Measurements from ENCODE around the gene ZNF830. TPM values are rescaled to one million over a fixed set of nuclear protein-coding genes. Genes with fewer than 3 reads are reported as not detected.

Gene ZNF830
- total and polyA plus RNA-seq, 10 of the 15 experiments (the other 5 are each of a cell fraction or from before 2014, with no cell fraction given), result 9.7 to 18.5 (median 15.1) TPM

DNA sequence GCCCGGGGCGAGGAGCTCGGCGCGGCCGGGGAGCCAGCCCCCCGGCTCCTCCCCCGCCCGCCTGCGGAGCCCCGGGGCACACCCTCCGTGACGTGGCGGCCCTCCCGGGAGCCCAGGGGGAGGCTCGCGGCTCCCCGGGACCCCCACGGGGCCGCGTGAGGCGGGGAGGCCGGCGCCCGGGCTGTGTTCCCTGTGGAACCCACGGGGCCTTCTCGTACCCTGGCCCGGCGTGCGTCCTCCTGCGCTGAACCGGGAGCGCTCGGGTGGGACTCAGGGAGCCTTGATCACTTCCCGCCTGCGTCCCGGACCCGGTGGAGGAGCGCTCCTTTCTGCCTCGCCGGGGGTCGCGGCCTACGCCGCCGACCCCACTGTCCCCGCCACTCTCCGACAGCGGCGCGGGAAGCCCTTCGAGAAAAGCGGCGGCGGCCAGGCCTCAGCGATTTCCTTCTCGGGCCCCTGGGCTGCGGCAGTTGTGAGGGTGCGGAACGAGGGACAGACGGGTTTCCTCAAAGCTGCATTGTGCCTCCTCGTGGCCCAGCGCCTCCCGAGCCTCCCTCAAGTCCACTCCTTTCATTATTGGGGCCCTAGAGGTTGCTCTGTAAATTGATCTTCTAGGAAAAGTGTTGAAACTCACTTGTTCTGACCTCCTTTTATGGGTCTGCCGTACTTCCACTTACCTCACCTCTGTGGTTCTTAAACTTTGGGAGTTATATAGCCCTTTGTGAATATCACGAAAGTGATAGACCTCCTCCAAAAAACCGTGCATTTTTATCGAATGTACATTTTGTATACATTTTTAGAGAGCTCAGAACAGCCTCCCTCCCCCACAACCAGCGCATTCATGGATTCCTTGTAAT, 19.6 kb downstream of the ZNF830 start (continued):
- TF ChIP-seq, protein P1, sequence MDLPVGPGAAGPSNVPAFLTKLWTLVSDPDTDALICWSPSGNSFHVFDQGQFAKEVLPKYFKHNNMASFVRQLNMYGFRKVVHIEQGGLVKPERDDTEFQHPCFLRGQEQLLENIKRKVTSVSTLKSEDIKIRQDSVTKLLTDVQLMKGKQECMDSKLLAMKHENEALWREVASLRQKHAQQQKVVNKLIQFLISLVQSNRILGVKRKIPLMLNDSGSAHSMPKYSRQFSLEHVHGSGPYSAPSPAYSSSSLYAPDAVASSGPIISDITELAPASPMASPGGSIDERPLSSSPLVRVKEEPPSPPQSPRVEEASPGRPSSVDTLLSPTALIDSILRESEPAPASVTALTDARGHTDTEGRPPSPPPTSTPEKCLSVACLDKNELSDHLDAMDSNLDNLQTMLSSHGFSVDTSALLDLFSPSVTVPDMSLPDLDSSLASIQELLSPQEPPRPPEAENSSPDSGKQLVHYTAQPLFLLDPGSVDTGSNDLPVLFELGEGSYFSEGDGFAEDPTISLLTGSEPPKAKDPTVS (IDR thresholded peaks at IDR 0.05; ENCODE audit: low read depth, low read length), result no peak
- TF ChIP-seq, protein P2, sequence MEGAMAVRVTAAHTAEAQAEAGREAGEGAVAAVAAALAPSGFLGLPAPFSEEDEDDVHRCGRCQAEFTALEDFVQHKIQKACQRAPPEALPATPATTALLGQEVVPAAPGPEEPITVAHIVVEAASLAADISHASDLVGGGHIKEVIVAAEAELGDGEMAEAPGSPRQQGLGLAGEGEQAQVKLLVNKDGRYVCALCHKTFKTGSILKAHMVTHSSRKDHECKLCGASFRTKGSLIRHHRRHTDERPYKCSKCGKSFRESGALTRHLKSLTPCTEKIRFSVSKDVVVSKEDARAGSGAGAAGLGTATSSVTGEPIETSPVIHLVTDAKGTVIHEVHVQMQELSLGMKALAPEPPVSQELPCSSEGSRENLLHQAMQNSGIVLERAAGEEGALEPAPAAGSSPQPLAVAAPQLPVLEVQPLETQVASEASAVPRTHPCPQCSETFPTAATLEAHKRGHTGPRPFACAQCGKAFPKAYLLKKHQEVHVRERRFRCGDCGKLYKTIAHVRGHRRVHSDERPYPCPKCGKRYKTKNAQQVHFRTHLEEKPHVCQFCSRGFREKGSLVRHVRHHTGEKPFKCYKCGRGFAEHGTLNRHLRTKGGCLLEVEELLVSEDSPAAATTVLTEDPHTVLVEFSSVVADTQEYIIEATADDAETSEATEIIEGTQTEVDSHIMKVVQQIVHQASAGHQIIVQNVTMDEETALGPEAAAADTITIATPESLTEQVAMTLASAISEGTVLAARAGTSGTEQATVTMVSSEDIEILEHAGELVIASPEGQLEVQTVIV (IDR thresholded peaks at IDR 0.05; ENCODE audit: borderline replicate concordance, partially characterized antibody), result no peak
- TF ChIP-seq EZH2 (IDR thresholded peaks at IDR 0.05; ENCODE audit: borderline replicate concordance, control insufficient read depth, low read depth, low read length) (no peak), NR2C1 (IDR thresholded peaks at IDR 0.05) (0 out of 2 replicates have a peak, but pooled peaks have one; percentile 38), NBN (IDR thresholded peaks at IDR 0.05) (peak; percentile 66; the same call in 1 of the 2 replicates), MXI1 (IDR thresholded peaks at IDR 0.05; ENCODE audit: low read depth, low read length) (peak; percentile 26; the same call in 1 of the 2 replicates), NFXL1 (IDR thresholded peaks at IDR 0.05; ENCODE audit: borderline replicate concordance) (no peak; the same call in 1 of the 2 replicates), CREB1 (IDR thresholded peaks at IDR 0.05; ENCODE audit: low read depth) (peak; percentile 67), EGR1 (IDR thresholded peaks at IDR 0.05; ENCODE audit: borderline replicate concordance in 1 of 2, low read depth in 2 of 2, low read length in 2 of 2) (peak in 1 of 2 experiments; percentile 51; a peak in 1 of 3 replicates), NR2F1 (conservative IDR thresholded peaks at IDR 0.05) (peak; percentile 63; the same call in 1 of the 2 replicates), ZNF217 (IDR thresholded peaks at IDR 0.05) (0 out of 2 replicates have a peak, but pooled peaks have one; percentile 47), YBX1 (IDR thresholded peaks at IDR 0.05) (no peak), JUNB (IDR thresholded peaks at IDR 0.05) (no peak), ETV6 (conservative IDR thresholded peaks at IDR 0.05 in 1 of 2, IDR thresholded peaks at IDR 0.05 in 1 of 2; ENCODE audit: borderline replicate concordance in 1 of 2, low read depth in 1 of 2) (no peak), RB1 (IDR thresholded peaks at IDR 0.05; ENCODE audit: borderline replicate concordance) (peak; percentile 36; the same call in 1 of the 2 replicates), FOS (IDR thresholded peaks at IDR 0.05; ENCODE audit: borderline replicate concordance, extremely low read depth, insufficient read length) (no peak), PML (IDR thresholded peaks at IDR 0.05; ENCODE audit: low read length) (no peak)
- TF ChIP-seq, protein P3, sequence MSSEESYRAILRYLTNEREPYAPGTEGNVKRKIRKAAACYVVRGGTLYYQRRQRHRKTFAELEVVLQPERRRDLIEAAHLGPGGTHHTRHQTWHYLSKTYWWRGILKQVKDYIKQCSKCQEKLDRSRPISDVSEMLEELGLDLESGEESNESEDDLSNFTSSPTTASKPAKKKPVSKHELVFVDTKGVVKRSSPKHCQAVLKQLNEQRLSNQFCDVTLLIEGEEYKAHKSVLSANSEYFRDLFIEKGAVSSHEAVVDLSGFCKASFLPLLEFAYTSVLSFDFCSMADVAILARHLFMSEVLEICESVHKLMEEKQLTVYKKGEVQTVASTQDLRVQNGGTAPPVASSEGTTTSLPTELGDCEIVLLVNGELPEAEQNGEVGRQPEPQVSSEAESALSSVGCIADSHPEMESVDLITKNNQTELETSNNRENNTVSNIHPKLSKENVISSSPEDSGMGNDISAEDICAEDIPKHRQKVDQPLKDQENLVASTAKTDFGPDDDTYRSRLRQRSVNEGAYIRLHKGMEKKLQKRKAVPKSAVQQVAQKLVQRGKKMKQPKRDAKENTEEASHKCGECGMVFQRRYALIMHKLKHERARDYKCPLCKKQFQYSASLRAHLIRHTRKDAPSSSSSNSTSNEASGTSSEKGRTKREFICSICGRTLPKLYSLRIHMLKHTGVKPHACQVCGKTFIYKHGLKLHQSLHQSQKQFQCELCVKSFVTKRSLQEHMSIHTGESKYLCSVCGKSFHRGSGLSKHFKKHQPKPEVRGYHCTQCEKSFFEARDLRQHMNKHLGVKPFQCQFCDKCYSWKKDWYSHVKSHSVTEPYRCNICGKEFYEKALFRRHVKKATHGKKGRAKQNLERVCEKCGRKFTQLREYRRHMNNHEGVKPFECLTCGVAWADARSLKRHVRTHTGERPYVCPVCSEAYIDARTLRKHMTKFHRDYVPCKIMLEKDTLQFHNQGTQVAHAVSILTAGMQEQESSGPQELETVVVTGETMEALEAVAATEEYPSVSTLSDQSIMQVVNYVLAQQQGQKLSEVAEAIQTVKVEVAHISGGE (CRISPR knock-in tag; IDR thresholded peaks at IDR 0.05), result 0 out of 2 replicates have a peak, but pooled peaks have one; percentile 3
- TF ChIP-seq, protein P4, sequence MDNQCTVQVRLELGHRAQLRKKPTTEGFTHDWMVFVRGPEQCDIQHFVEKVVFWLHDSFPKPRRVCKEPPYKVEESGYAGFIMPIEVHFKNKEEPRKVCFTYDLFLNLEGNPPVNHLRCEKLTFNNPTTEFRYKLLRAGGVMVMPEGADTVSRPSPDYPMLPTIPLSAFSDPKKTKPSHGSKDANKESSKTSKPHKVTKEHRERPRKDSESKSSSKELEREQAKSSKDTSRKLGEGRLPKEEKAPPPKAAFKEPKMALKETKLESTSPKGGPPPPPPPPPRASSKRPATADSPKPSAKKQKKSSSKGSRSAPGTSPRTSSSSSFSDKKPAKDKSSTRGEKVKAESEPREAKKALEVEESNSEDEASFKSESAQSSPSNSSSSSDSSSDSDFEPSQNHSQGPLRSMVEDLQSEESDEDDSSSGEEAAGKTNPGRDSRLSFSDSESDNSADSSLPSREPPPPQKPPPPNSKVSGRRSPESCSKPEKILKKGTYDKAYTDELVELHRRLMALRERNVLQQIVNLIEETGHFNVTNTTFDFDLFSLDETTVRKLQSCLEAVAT (IDR thresholded peaks at IDR 0.05), result peak; percentile 42
